Measurements from ENCODE around the gene ALG2. TPM values are rescaled to one million over a fixed set of nuclear protein-coding genes. Genes with fewer than 3 reads are reported as not detected.

Gene ALG2
- total RNA-seq, 1 donor: 64.8 TPM

DNA sequence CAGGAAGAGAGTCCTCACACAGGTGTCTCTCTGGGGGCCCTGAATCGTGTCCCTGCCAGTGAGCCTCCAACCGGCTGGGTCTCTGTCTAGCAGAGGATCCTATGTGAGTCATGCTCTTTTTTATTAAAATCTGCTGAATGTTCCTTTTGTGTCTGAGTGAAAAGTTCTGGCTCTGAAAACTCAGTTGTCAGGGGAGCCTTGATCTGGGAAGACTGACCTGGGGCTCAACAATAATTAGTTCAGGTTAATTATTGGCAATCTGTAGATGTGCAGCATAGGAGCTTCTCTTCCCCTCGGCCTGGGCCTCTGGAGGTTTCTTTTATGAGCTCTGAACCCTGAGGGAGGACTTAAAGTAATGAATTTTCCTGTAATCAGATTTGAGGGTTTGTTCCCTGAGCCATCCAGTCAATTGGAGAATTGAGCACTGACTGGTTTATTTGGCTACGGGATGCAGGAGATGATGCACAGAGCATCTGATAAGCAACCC, 45.2 kb downstream of the ALG2 start:
- no peak for DNase-seq (ENCODE audit: low read depth)
- H3K4me3 ChIP-seq (ENCODE audit: low read depth, low read length): no peak overlapping the region
- no peak for TF ChIP-seq CTCF (IDR thresholded peaks at IDR 0.05; ENCODE audit: insufficient read depth, low read depth, low read length)

- no peak overlapping the region for H3K4me3 ChIP-seq (ENCODE audit: low read depth, low read length)
- TF ChIP-seq CTCF (IDR thresholded peaks at IDR 0.05; ENCODE audit: insufficient read depth, low read depth, low read length): no peak
- no peak for DNase-seq (ENCODE audit: low read depth)
These were observed 47.9 kb downstream of the ALG2 start for GRCh38 chr9:99173570-99174504.

- no peak overlapping the region for H3K4me3 ChIP-seq (ENCODE audit: low read depth, low read length)
- TF ChIP-seq CTCF (IDR thresholded peaks at IDR 0.05; ENCODE audit: insufficient read depth, low read depth, low read length): no peak
- no peak for DNase-seq (ENCODE audit: low read depth)
These were observed 49.3 kb downstream of the ALG2 start for GRCh38 chr9:99172124-99173091.

- no peak overlapping the region for H3K4me3 ChIP-seq (ENCODE audit: low read depth, low read length)
- no peak for DNase-seq (ENCODE audit: low read depth)
- no peak for TF ChIP-seq CTCF (IDR thresholded peaks at IDR 0.05; ENCODE audit: insufficient read depth, low read depth, low read length)
These were observed 50.3 kb downstream of the ALG2 start for GRCh38 chr9:99171225-99172123.

GRCh38 chr9:99169982-99170761, 51.6 kb downstream of the ALG2 start:
- no peak overlapping the region for H3K4me3 ChIP-seq (ENCODE audit: low read depth, low read length)
- no peak for TF ChIP-seq CTCF (IDR thresholded peaks at IDR 0.05; ENCODE audit: insufficient read depth, low read depth, low read length)
- DNase-seq (ENCODE audit: low read depth): no peak
